HFFc6 (cell line): ENCODE results near the gene TRIM69. TPM values are rescaled to one million over a fixed set of nuclear protein-coding genes. Genes with fewer than 3 reads are reported as not detected.

Experiments used
- DNase-seq: peaks from one replicate; pipeline ENCODE4 v3.0.0-alpha.2; 2018
- H3K27ac Mint-ChIP-seq: 2 replicates; pipeline ENCODE4 v1.8.0; 2020; ENCODE audit warnings: mild to moderate bottlenecking, mixed read lengths
- H3K27me3 Mint-ChIP-seq: 2 replicates; pipeline ENCODE4 v1.8.0; 2021; ENCODE audit warnings: mild to moderate bottlenecking, moderate library complexity, mixed read lengths; ENCODE audit not compliant: insufficient read depth
- H3K36me3 Mint-ChIP-seq: 2 replicates; pipeline ENCODE4 v1.8.0; 2021; ENCODE audit warnings: low read depth, mixed read lengths
- H3K4me1 Mint-ChIP-seq: 2 replicates; pipeline ENCODE4 v1.8.0; 2020; ENCODE audit warnings: low read depth, mixed read lengths
- H3K4me3 Mint-ChIP-seq: 2 replicates; pipeline ENCODE4 v1.8.0; 2020; ENCODE audit warnings: mild to moderate bottlenecking, moderate library complexity, mixed read lengths
- H3K9me3 Mint-ChIP-seq: 2 replicates; pipeline ENCODE4 v1.8.0; 2020; ENCODE audit warnings: mild to moderate bottlenecking, mixed read lengths
- CTCF ChIP-seq: fragments of 200-600 bp; sonication (generic); IDR thresholded peaks from 2 replicates; pipeline ENCODE4 v1.5.0; 2021; ENCODE audit warnings: antibody characterized with exemption, mild to moderate bottlenecking
- total RNA-seq, 6 experiments: library from RNA; stranded (reverse); fragmentation: NEBNext Ultra II Directional; extraction: Animal tissue kit (Norgen Biotek cat#: 25700); gene quantifications; 2 replicates in 1 of 6; 3 replicates in 5 of 6; pipeline ENCODE4 v1.2.3, GENCODE V29; 2021

The TRIM69 gene
- total RNA-seq, 6 experiments from 2014 or later = 7.2 to 8.7 (median 8.3) TPM

DNA sequence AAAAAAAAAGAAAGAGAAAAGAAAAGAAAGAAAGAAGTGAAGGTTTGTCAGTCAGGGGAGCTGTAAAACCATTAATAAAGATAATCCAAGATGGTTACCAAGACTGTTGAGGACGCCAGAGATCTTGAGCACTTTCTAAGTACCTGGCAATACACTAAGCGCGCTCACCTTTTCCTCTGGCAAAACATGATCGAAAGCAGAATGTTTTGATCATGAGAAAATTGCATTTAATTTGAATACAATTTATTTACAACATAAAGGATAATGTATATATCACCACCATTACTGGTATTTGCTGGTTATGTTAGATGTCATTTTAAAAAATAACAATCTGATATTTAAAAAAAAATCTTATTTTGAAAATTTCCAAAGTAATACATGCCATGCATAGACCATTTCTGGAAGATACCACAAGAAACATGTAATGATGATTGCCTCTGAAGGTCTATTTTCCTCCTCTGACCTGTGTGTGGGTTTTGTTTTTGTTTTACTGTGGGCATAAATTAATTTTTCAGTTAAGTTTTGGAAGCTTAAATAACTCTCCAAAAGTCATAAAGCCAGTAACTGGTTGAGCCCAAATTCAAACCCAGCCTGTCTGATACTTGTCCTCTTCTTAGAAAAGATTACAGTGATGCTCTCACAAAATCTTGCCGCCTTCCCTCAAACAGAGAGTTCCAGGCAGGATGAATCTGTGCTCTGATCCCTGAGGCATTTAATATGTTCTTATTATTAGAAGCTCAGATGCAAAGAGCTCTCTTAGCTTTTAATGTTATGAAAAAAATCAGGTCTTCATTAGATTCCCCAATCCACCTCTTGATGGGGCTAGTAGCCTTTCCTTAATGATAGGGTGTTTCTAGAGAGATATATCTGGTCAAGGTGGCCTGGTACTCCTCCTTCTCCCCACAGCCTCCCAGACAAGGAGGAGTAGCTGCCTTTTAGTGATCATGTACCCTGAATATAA lies 23.0 kb upstream of the TRIM69 start:
- Mint-ChIP-seq H3K4me1 (peaks cover 39% of the 10 kb centered on the region), H3K27me3 (peaks cover 8% of the 10 kb centered on the region; the same call in 1 of the 2 replicates), H3K27ac (peak overlapping the region; percentile 97), H3K4me3 (peak overlapping the region; percentile 99), H3K9me3 (no peaks in the 10 kb centered on the region), H3K36me3 (peaks cover 45% of the 10 kb centered on the region)
- DNase-seq = peak; percentile 51
- peak; percentile 55 for TF ChIP-seq CTCF

DNA sequence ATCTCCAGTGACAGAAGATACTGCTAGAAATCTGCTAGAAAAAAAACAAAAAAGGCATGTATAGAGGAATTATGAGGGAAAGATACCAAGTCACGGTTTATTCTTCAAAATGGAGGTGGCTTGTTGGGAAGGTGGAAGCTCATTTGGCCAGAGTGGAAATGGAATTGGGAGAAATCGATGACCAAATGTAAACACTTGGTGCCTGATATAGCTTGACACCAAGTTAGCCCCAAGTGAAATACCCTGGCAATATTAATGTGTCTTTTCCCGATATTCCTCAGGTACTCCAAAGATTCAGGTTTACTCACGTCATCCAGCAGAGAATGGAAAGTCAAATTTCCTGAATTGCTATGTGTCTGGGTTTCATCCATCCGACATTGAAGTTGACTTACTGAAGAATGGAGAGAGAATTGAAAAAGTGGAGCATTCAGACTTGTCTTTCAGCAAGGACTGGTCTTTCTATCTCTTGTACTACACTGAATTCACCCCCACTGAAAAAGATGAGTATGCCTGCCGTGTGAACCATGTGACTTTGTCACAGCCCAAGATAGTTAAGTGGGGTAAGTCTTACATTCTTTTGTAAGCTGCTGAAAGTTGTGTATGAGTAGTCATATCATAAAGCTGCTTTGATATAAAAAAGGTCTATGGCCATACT lies 21.1 kb upstream of the TRIM69 start:
- TF ChIP-seq CTCF = no peak
- Mint-ChIP-seq H3K9me3 (no peaks in the 10 kb centered on the region), H3K4me3 (no peak overlapping the region), H3K36me3 (peaks cover 57% of the 10 kb centered on the region), H3K27me3 (peaks cover 10% of the 10 kb centered on the region), H3K4me1 (peaks cover 49% of the 10 kb centered on the region), H3K27ac (peak overlapping the region; percentile 39)
- DNase-seq = no peak

- no peak for DNase-seq
- Mint-ChIP-seq H3K9me3 (no peaks in the 10 kb centered on the region), H3K4me3 (no peak overlapping the region), H3K27me3 (peaks cover 10% of the 10 kb centered on the region), H3K4me1 (peaks cover 43% of the 10 kb centered on the region), H3K27ac (no peak overlapping the region), H3K36me3 (peaks cover 57% of the 10 kb centered on the region)
- no peak for TF ChIP-seq CTCF
These were observed 20.5 kb upstream of the TRIM69 start for GRCh38 chr15:44715797-44716334.

GRCh38 chr15:44716983-44717602 lies 19.2 kb upstream of the TRIM69 start:
- Mint-ChIP-seq H3K27me3 (peaks cover 2% of the 10 kb centered on the region), H3K27ac (no peak overlapping the region), H3K4me3 (no peak overlapping the region), H3K36me3 (peaks cover 55% of the 10 kb centered on the region), H3K4me1 (peaks cover 43% of the 10 kb centered on the region), H3K9me3 (no peaks in the 10 kb centered on the region)
- DNase-seq = no peak
- no peak for TF ChIP-seq CTCF

GRCh38 chr15:44718180-44718926 lies 18.0 kb upstream of the TRIM69 start:
- H3K27ac Mint-ChIP-seq = no peak overlapping the region
- no peak overlapping the region for H3K4me3 Mint-ChIP-seq
- H3K9me3 Mint-ChIP-seq = no peaks in the 10 kb centered on the region
- peaks cover 34% of the 10 kb centered on the region for H3K4me1 Mint-ChIP-seq
- no peak for TF ChIP-seq CTCF
- no peak for DNase-seq
- H3K27me3 Mint-ChIP-seq = peaks cover 2% of the 10 kb centered on the region
- H3K36me3 Mint-ChIP-seq = peaks cover 46% of the 10 kb centered on the region
